ENCODE measurements around the gene WFDC6. TPM values are rescaled to one million over a fixed set of nuclear protein-coding genes. Genes with fewer than 3 reads are reported as not detected.
"Not testable (repeated sequence)": the region's sequence is repeated elsewhere in the genome, so short reads cannot be mapped to it uniquely, and the experiment has no call there.

WFDC6 gene
- total and polyA plus RNA-seq, 12 donors, result not detected

- intact Hi-C loops (cut with DNase I), result no loop called here
- no peak for DNase-seq
- Histone ChIP-seq H3K4me1 (replicated peaks in 1 of 2) (no peaks in the 10 kb centered on the region), H3K4me3 (no peak overlapping the region), H3K27ac (no peak overlapping the region), H3K9me3 (replicated peaks in 1 of 3) (no peaks in the 10 kb centered on the region), H3K36me3 (replicated peaks in 1 of 2) (no peaks in the 10 kb centered on the region), H3K27me3 (no peaks in the 10 kb centered on the region)
- TF ChIP-seq CTCF (IDR thresholded peaks at IDR 0.05) (no peak), POLR2A (IDR thresholded peaks at IDR 0.05) (no peak)
Observed at GRCh38 chr20:45581702-45582101, 42.4 kb upstream of the WFDC6 start.

- 50 to 72% (median 59%) methylated on average over 4 of the region's 4 CpGs for whole genome bisulfite sequencing, 4 donors
- TF ChIP-seq POLR2A (IDR thresholded peaks at IDR 0.05) (no peak), CTCF (IDR thresholded peaks at IDR 0.05) (no peak)
- no peak within 1 kb of the TSS for H3K4me3 ChIP-seq
- H3K4me1 ChIP-seq (replicated peaks in 1 of 2), result no peaks in the 10 kb centered on the region
- H3K27ac ChIP-seq, result no peak within 1 kb of the TSS
- H3K9me3 ChIP-seq (replicated peaks in 1 of 3), result no peaks in the 10 kb centered on the region
- intact Hi-C loops (cut with DNase I), result no loop called here
- no peaks in the 10 kb centered on the region for H3K36me3 ChIP-seq (replicated peaks in 1 of 2)
- no peaks in the 10 kb centered on the region for H3K27me3 ChIP-seq
- DNase-seq, result no peak
Observed at GRCh38 chr20:45579184-45579583, 39.9 kb upstream of the WFDC6 start, which contains the start of gene WFDC8. Gene WFDC8, minus strand, starts transcription at chr20:45579284. Its CDS starts 37 bp downstream, at chr20:45579247.

GRCh38 chr20:45578231-45578630, 38.9 kb upstream of the WFDC6 start:
- no peaks in the 10 kb centered on the region for H3K9me3 ChIP-seq (replicated peaks in 1 of 3)
- intact Hi-C loops (cut with DNase I), result no loop called here
- no peak for TF ChIP-seq POLR2A (IDR thresholded peaks at IDR 0.05)
- H3K4me3 ChIP-seq, result no peak overlapping the region
- 73 to 86% (median 74%) methylated on average over 1 of the region's 1 CpG for WGBS, 4 donors
- DNase-seq, result no peak
- no peaks in the 10 kb centered on the region for H3K4me1 ChIP-seq (replicated peaks in 1 of 2)
- H3K27me3 ChIP-seq, result no peaks in the 10 kb centered on the region
- no peaks in the 10 kb centered on the region for H3K36me3 ChIP-seq (replicated peaks in 1 of 2)
- no peak overlapping the region for H3K27ac ChIP-seq

GRCh38 chr20:45576995-45577394, 37.7 kb upstream of the WFDC6 start:
- Histone ChIP-seq H3K36me3 (replicated peaks in 1 of 2) (no peaks in the 10 kb centered on the region), H3K9me3 (replicated peaks in 1 of 3) (no peaks in the 10 kb centered on the region), H3K27me3 (no peaks in the 10 kb centered on the region), H3K27ac (no peak overlapping the region), H3K4me3 (no peak overlapping the region), H3K4me1 (replicated peaks in 1 of 2) (no peaks in the 10 kb centered on the region)
- TF ChIP-seq CTCF (IDR thresholded peaks at IDR 0.05), result no peak
- no peak for TF ChIP-seq POLR2A (IDR thresholded peaks at IDR 0.05)
- 55 to 70% (median 60%) methylated on average over 2 of the region's 2 CpGs for WGBS, 4 donors
- intact Hi-C loops (cut with DNase I), result no loop called here
- DNase-seq, result no peak

GRCh38 chr20:45575931-45576330, 36.6 kb upstream of the WFDC6 start:
- Histone ChIP-seq H3K27me3 (no peaks in the 10 kb centered on the region), H3K36me3 (replicated peaks in 1 of 2) (no peaks in the 10 kb centered on the region), H3K4me1 (replicated peaks in 1 of 2) (no peaks in the 10 kb centered on the region), H3K4me3 (no peak overlapping the region), H3K27ac (no peak overlapping the region), H3K9me3 (replicated peaks in 1 of 3) (no peaks in the 10 kb centered on the region)
- intact Hi-C loops (cut with DNase I), result no loop called here
- TF ChIP-seq CTCF (IDR thresholded peaks at IDR 0.05) (no peak), POLR2A (IDR thresholded peaks at IDR 0.05) (no peak)
- no peak for DNase-seq
- 76 to 87% (median 80%) methylated on average over 3 of the region's 3 CpGs for WGBS, 4 donors

GRCh38 chr20:45569650-45570049, 30.4 kb upstream of the WFDC6 start:
- H3K36me3 ChIP-seq (replicated peaks in 1 of 2); H3K4me1 ChIP-seq (replicated peaks in 1 of 2); H3K27ac ChIP-seq; intact Hi-C loops (cut with DNase I); H3K4me3 ChIP-seq; H3K27me3 ChIP-seq; H3K9me3 ChIP-seq (replicated peaks in 1 of 3); DNase-seq: not testable (repeated sequence)
- 59 to 77% (median 68%) methylated on average over 1 of the region's 1 CpG for WGBS, 4 donors

Data from adrenal gland (tissue), 12 donors.